Ramos (cell line): ENCODE data around the gene EPB41L4A.
"Not testable (repeated sequence)": the region's sequence is repeated elsewhere in the genome, so short reads cannot be mapped to it uniquely, and the experiment has no call there.

Experiments
- in situ Hi-C: fragments of 300-500 bp; cut with MboI; formaldehyde crosslinking; loops from one replicate; pipeline ENCODE4 v1.14.3; 2022; ENCODE audit warnings: low sequenced_read_pairs; ENCODE audit not compliant: unreplicated experiment

The EPB41L4A gene

DNA sequence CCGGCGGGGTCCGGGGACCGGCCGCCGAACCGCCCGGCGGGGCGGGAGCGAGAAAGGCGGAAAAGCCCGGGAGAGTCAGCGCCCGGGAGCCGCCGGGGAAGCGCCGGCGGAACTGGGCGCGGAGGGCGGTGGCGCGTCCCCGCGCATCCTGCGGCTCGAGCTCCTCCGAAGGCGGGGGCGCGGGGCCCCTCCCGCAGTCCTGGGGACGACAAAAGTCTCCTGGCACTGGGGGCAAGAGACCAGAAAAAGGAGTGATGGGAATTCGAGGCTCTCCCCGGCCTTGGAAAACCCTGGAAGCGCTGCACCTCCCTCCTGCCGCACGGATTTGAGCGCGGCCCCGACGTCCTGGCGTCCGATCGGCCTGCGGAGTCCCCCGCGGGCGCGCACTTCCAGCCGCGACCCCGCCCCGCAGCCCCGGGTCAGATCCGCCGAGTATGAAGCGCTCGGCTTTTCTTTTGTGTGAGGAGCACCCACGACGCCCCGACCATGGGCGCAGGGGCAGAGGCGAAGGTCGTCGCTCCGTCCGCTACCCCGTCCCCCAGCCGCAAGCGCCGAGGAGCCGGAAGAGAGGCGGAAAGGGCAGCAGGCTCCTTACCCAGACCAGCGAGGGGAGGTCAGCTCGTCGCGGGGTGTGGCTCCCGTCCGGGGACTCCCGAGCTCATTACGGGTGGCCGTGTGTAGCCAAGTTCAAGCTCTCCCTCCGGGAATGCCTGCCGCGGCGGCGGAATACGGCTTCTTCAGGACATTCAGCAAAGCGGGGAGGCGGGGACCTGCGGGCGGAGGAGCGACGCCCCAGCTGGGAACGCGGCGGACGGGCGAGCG is at the start of gene EPB41L4A:
Gene EPB41L4A (minus strand): TSS at position 114 of the 822 bp plus-strand sequence. CDS start 238 bp downstream, outside the sequence.
- in situ Hi-C loops, result no loop called here

- in situ Hi-C loops, result no loop called here
These were observed 48.4 kb upstream of the EPB41L4A start for GRCh38 chr5:112467485-112467884.

DNA sequence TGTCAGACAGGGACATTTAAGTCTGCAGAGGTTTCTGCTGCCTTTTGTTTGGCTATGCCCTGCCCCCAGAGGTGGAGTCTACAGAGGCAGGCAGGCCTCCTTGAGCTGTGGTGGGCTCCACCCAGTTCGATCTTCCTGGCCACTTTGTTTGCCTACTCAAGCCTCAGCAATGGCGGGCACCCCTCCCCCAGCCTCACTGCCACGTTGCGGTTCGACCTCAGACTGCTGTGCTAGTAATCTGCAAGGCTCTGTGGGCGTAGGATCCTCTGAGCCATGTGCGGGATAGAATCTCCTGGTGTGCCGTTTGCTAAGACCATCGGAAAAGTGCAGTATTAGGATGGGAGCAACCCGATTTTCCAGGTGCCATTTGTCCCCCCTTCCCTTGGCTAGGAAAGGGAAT is 47.2 kb upstream of the EPB41L4A start:
- in situ Hi-C loops, result not testable (repeated sequence)

GRCh38 chr5:112447187-112447760 is 28.2 kb upstream of the EPB41L4A start:
- in situ Hi-C loops, result not testable (repeated sequence)

DNA sequence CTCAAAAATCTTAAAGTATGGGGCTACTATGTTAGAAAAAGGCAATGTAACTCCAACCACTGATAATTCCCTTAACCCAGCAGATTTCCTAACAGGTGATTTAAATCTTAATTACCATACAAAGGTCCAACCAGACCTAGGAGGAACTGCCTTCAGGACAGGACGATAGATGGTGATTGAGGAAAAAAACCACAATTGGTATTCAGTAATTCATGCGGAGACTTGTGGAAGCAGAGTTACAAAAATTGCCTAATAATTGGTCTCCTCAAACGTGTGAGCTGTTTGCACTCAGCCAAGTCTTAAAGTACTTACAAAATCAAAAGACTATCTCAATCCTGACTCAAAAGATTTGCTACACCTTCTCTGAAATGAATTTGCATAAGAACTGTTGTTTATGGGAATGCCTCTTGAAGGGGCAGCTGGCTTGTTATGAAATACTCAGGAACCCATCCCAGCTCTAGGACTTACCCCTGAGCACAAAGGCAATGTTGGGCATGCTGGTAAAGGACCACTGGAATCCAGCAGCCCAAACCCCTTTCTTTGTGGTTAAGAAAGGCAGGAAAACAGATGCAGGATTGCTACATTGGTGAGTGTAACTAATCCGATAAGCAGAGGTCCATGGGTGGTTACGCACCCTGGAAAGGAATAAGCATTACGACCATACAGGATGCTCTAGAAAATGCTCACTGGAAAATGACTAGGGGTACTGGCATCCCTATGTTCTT is 26.7 kb upstream of the EPB41L4A start:
- in situ Hi-C loops, result no loop called here

DNA sequence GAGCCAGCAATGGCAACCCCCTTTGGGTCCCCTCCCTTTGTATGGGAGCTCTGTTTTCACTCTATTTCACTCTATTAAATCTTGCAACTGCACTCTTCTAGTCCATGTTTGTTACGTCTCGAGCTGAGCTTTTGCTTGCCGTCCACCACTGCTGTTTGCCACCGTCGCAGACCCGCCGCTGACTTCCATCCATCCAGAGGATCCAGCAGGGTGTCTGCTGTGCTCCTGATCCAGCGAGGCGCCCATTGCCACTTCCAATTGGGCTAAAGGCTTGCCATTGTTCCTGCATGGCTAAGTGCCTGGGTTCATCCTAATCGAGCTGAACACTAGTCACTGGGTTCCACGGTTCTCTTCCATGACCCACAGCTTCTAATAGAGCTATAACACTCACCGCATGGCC is 24.9 kb upstream of the EPB41L4A start:
- in situ Hi-C loops, result not testable (repeated sequence)

DNA sequence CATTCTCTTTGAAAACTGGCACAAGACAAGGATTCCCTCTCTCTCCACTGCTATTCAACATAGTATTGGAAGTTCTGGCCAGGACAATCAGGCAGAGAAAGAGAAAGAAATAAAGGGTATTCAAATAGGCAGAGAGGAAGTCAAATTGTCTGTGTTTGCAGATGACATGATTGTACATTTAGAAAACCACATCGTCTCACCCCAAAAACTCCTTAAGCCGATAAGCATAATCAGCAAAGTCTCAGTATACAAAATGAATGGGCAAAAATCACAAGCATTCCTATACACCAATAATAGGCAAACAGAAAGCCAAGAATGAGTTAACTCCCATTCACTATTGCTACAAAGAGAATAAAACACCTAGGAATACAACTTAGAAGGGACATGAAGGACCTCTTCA is 21.0 kb upstream of the EPB41L4A start:
- in situ Hi-C loops, result no loop called here

DNA sequence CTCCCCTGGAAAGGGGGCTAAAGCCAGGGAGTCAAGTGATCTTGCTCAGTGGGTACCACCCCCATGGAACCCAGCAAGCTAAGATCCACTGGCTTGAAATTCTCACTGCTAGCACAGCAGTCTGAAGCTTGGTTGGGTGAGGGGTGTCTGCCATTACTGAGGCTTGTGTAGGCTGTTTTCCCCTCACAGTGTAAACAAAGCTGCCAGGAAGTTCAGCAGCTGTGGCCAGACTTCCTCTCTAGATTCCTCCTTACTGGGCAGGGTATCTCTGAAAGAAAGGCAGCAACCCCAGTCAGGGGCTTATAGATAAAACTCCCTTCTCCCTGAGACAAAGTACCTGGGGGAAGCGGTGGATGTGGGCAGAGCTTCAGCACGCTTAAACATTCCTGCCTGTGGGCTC is 17.1 kb upstream of the EPB41L4A start:
- in situ Hi-C loops, result no loop called here

DNA sequence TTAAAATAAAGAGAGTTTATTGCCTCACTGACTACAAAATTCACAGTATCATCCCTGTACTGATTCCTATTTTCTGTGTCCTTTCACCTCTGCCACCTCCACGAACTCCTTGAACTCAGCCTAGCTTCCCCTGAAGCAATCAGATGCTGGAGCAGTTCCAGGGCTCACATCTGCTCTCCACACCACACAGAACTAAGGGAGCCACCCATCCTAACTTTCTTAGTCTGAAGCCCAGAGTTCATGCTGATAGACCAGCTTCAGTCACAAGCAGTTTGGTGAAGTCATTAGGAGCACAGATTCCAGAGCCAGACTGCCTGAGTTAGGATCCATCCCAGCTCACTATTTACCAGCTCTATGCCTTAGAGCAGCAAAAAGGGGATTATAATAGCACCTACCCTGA is 15.6 kb upstream of the EPB41L4A start:
- in situ Hi-C loops, result no loop called here

DNA sequence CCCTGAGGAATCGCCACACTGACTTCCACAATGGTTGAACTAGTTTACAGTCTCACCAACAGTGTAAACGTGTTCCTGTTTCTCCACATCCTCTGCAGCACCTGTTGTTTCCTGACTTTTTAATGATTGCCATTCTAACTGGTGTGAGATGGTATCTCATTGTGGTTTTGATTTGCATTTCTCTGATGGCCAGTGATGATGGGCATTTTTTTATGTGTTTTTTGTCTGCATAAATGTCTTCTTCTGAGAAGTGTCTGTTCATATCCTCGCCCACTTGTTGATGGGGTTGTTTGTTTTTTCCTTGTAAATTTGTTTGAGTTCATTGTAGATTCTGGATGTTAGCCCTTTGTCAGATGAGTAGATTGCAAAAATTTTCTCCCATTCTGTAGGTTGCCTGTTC is 7.1 kb upstream of the EPB41L4A start:
- in situ Hi-C loops, result not testable (repeated sequence)

DNA sequence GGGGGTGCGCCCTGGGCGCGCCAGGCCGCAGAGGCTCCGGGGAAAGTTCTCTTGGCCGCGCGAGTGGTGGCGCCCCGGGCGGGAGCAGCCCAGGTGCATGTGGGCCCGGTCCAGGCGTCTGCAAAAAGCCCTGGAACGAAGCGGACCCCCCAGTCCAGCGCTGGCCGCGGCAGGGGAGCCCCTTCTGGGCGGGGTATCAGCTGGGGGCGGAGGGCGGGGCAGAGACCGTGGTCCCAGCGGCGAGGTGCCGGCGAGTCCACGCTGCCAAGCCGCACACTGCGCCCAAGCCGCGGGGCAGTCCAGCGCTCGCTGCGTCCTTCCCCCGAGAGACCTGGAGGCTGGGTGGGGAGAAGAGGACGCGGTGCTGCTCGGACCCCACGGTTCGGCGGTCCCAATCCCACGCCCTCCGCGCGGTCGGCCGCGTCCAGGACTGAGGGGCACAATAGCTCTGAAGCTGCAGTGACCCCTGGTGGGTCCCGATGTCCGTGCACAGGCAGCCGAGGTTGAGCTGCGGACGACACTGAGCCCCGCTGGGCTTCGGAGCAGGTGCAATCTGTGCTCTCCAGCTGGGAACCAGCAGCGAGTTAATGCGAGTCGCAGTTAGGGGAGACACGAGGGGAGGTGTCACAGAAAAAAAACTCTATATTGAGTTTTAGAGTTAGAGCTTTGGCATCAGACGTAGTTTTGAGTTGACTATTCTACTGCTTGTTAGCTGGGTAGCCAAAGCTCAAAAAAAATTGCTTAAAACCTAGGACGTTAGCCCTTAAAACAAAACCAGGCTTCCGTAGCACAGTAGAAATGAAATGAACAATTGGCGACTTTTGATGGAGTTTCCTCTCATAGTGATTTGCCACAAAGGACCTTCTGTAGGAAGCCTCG is 1.1 kb upstream of the EPB41L4A start:
- in situ Hi-C loops, result no loop called here

DNA sequence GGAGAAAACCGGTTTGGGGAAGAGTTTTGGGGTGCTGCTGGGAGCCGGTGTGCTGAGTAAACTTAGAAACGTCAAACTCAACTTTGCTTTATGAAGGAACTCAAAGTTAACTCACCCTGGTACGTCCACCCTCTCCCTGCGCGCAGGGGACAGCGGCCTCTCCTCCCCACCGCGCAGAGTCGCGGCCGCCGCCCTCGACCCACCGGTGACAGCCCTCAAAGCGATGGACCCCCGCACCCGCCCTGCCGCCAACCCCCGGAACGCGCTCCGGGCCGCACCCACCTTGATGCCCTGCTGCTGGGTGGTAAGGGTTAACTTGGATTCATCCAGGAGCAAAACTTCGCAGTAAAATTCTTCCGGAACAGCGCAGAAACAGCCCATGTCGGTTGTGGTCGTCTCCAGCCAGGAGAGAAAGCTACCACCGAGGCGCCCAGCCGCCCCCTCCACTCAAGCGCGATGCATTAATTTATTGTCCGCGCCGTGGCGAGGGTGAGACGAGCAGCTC is 366 bp downstream of the EPB41L4A start:
- in situ Hi-C loops, result no loop called here

- in situ Hi-C loops, result no loop called here
These were observed 982 bp downstream of the EPB41L4A start for GRCh38 chr5:112417931-112418658.

- in situ Hi-C loops, result no loop called here
These were observed 3.5 kb downstream of the EPB41L4A start for GRCh38 chr5:112415552-112415951.

- in situ Hi-C loops, result no loop called here
These were observed 5.5 kb downstream of the EPB41L4A start for GRCh38 chr5:112413611-112414010.

DNA sequence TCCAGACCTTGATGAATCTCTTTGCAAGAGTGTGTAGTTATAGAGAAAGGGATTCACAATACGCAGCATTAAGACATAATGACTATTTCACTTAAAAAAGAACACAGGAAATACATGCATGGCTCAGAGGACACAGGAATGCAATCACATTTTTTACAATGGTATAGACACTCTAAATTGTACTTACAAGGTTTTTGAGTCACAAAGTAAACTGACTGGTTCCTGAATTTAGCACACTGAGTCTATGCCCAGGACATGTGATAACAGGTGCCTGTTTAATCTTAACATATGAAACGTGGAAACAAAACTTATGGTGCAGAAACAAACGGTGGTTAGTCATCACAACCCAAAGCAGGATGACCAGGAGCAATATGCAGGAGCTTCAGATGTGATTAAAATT is 6.7 kb downstream of the EPB41L4A start:
- in situ Hi-C loops, result no loop called here

DNA sequence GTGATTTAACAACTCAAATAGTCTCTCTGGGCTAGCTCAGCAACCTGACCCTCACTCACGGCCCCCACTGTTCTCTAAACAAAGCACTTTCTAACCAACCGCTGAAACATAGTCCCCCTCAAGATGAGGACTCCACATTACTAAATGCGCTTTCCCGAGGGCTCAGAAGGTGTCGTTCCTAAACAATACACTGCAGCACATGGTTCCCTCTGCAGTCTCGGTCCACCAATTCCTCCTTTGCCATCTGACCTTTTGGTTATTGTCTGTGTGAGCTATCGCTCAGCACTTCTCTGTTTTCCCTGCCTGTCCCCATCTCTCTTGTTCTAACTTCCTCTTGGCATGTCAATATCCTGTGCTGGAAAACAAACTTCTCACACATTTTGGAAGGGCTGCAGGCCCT is 7.2 kb downstream of the EPB41L4A start:
- in situ Hi-C loops, result no loop called here

GRCh38 chr5:112407666-112408065 is 11.4 kb downstream of the EPB41L4A start:
- in situ Hi-C loops, result no loop called here

GRCh38 chr5:112407240-112407639 is 11.8 kb downstream of the EPB41L4A start:
- in situ Hi-C loops, result no loop called here
